Thyroid gland (tissue), 4 donors: ENCODE results near the gene MMAB. TPM values are rescaled to one million over a fixed set of nuclear protein-coding genes. Genes with fewer than 3 reads are reported as not detected.

Experiments used
- DNase-seq, 2 donors: peaks; one replicate each; pipeline ENCODE4 v3.0.0-alpha.2; 2019
- H3K27ac ChIP-seq, 3 donors: fragments of 200-600 bp; sonication (generic); 1 replicate in 2 of 3; 2 replicates in 1 of 3; pipeline ENCODE4 v1.5.1; 2016 to 2019; ENCODE audit warnings: mild to moderate bottlenecking in 1 of 3, moderate library complexity in 1 of 3
- H3K27me3 ChIP-seq: fragments of 200-600 bp; sonication (generic); one replicate; pipeline ENCODE4 v1.5.1; 2019
- H3K36me3 ChIP-seq, 2 donors: fragments of 200-600 bp; sonication (generic); one replicate each; pipeline ENCODE4 v1.5.1; 2016 to 2019
- H3K4me1 ChIP-seq, 2 donors: fragments of 200-600 bp; sonication (generic); one replicate each; pipeline ENCODE4 v1.5.1; 2017 to 2019
- H3K4me3 ChIP-seq, 3 donors: fragments of 200-600 bp; sonication (generic); replicated peaks in 1 of 3; 1 replicate in 2 of 3; 2 replicates in 1 of 3; pipeline ENCODE4 v1.5.1; 2016; ENCODE audit warnings: mild to moderate bottlenecking in 1 of 3
- H3K9me3 ChIP-seq: fragments of 200-600 bp; sonication (generic); one replicate; pipeline ENCODE4 v1.5.1; 2017
- CTCF ChIP-seq, 6 experiments: fragments of 200-600 bp in 3 of 6; fragments of 450-650 bp in 3 of 6; sonication (generic) in 3 of 6; IDR thresholded peaks; one replicate each; pipeline ENCODE4 v1.5.1; 2016 to 2019; ENCODE audit warnings: antibody characterized with exemption in 6 of 6, mild to moderate bottlenecking in 2 of 6, inconsistent platforms in 1 of 6, moderate library complexity in 1 of 6
- POLR2A ChIP-seq, 2 donors: fragments of 450-650 bp; IDR thresholded peaks; one replicate each; pipeline ENCODE4 v1.6.1; 2017; ENCODE audit warnings: antibody characterized with exemption in 2 of 2, mild to moderate bottlenecking in 2 of 2, moderate library complexity in 1 of 2
- WGBS, 2 donors: methylation state at CpG; one replicate each; pipeline ENCODE4 v1.1.5; 2017; 5-methylcytosine and 5-hydroxymethylcytosine counted together
- intact Hi-C: fragments of 100-400 bp; cut with DNase I; formaldehyde crosslinking; loops from one replicate; pipeline ENCODE4 v1.15.1; 2023
- total RNA-seq, 4 donors: library from RNA; depleted of rRNA; stranded (reverse); fragments of >200 nt; gene quantifications; one replicate each; pipeline ENCODE4 v1.2.3, GENCODE V29; 2016

The MMAB gene
- total RNA-seq, 4 donors from 2014 or later, result 40.3 to 82.2 (median 69.7) TPM

- Histone ChIP-seq H3K27me3 (no peaks in the 10 kb centered on the region), H3K36me3 (no peaks in the 10 kb centered on the region), H3K4me3 (no peak overlapping the region), H3K4me1 (peaks cover 0 to 4% of the 10 kb centered on the region in 2 donors), H3K9me3 (no peaks in the 10 kb centered on the region), H3K27ac (no peak overlapping the region)
- intact Hi-C loops, result no loop called here
- no peak for DNase-seq
- no peak for TF ChIP-seq CTCF (IDR thresholded peaks at IDR 0.05)
- no peak for TF ChIP-seq POLR2A (IDR thresholded peaks at IDR 0.05)
- 65 to 93% methylated on average over 2 of the region's 2 CpGs for WGBS, 2 donors
Measured at GRCh38 chr12:109542014-109542413, 31.3 kb downstream of the MMAB start.

- Histone ChIP-seq H3K27ac (no peak overlapping the region), H3K36me3 (no peaks in the 10 kb centered on the region), H3K27me3 (no peaks in the 10 kb centered on the region), H3K4me3 (no peak overlapping the region), H3K4me1 (peaks cover 0 to 4% of the 10 kb centered on the region in 2 donors), H3K9me3 (no peaks in the 10 kb centered on the region)
- 40 to 55% methylated on average over 4 of the region's 4 CpGs for WGBS, 2 donors
- intact Hi-C loops, result no loop called here
- TF ChIP-seq CTCF (IDR thresholded peaks at IDR 0.05) (no peak), POLR2A (IDR thresholded peaks at IDR 0.05) (no peak)
- peak; percentile 19 to 33 for DNase-seq
Measured at GRCh38 chr12:109541413-109541726, 31.9 kb downstream of the MMAB start.

- intact Hi-C loops, result no loop called here
- H3K9me3 ChIP-seq, result no peaks in the 10 kb centered on the region
- WGBS, 2 donors, result 91% methylated on average over 12 to 14 of the region's 16 CpGs
- no peak for DNase-seq
- peaks cover 0 to 4% of the 10 kb centered on the region in 2 donors for H3K4me1 ChIP-seq
- H3K27ac ChIP-seq, result no peak overlapping the region
- TF ChIP-seq POLR2A (IDR thresholded peaks at IDR 0.05) (no peak), CTCF (IDR thresholded peaks at IDR 0.05) (no peak)
- H3K4me3 ChIP-seq, result no peak overlapping the region
- peaks cover 0 to 3% of the 10 kb centered on the region in 2 donors for H3K36me3 ChIP-seq
- H3K27me3 ChIP-seq, result no peaks in the 10 kb centered on the region
Measured at GRCh38 chr12:109540526-109541412, 32.5 kb downstream of the MMAB start.

GRCh38 chr12:109539508-109539907, 33.8 kb downstream of the MMAB start:
- WGBS, 2 donors, result 58 to 86% methylated on average over 8 to 9 of the region's 9 CpGs
- Histone ChIP-seq H3K4me3 (no peak overlapping the region), H3K27me3 (no peaks in the 10 kb centered on the region), H3K27ac (no peak overlapping the region), H3K9me3 (no peaks in the 10 kb centered on the region), H3K36me3 (peaks cover 0 to 15% of the 10 kb centered on the region in 2 donors), H3K4me1 (no peaks in the 10 kb centered on the region)
- TF ChIP-seq CTCF (IDR thresholded peaks at IDR 0.05), result no peak
- no peak for TF ChIP-seq POLR2A (IDR thresholded peaks at IDR 0.05)
- DNase-seq, result no peak
- intact Hi-C loops, result no loop called here

- Histone ChIP-seq H3K27me3 (no peaks in the 10 kb centered on the region), H3K9me3 (no peaks in the 10 kb centered on the region), H3K4me3 (no peak overlapping the region), H3K27ac (no peak overlapping the region), H3K36me3 (peaks cover 0 to 19% of the 10 kb centered on the region in 2 donors), H3K4me1 (no peaks in the 10 kb centered on the region)
- WGBS, 2 donors, result 79 to 82% methylated on average over 16 of the region's 16 CpGs
- intact Hi-C loops, result no loop called here
- TF ChIP-seq CTCF (IDR thresholded peaks at IDR 0.05) (no peak), POLR2A (IDR thresholded peaks at IDR 0.05) (no peak)
- no peak for DNase-seq
Measured at GRCh38 chr12:109538191-109538863, 35.0 kb downstream of the MMAB start.
